Measurements from ENCODE around the gene KIAA2012.
A peak's percentile ranks its signal among the peaks of the same experiment; 100 is the strongest.

Gene KIAA2012

GRCh38 chr2:202043475-202043874, 29.6 kb upstream of the KIAA2012 start:
- DNase-seq (ENCODE audit: low spot score): no peak

DNA sequence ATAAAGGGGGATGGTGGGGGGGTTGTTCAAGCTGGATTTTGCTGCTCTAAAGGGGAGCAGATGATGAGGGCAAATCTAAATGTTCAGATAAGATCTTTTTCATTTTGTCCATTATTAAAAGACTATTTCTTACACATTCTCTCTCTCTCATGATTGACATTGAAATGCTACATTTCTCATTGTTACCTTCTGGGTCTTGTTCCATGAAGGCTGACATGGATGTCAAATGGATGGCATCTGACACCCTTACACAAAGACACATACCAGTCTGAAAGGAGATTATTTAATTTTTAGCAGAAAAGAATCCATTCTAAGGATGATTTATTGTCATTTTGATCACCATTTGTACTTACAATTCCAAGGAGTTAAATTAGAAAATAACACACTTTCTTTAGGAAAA, 28.3 kb upstream of the KIAA2012 start:
- DNase-seq (ENCODE audit: low spot score): no peak

GRCh38 chr2:202046572-202046971, 26.5 kb upstream of the KIAA2012 start:
- DNase-seq (ENCODE audit: low spot score): no peak

GRCh38 chr2:202049092-202049728, 23.8 kb upstream of the KIAA2012 start:
- DNase-seq (ENCODE audit: low spot score): no peak

DNA sequence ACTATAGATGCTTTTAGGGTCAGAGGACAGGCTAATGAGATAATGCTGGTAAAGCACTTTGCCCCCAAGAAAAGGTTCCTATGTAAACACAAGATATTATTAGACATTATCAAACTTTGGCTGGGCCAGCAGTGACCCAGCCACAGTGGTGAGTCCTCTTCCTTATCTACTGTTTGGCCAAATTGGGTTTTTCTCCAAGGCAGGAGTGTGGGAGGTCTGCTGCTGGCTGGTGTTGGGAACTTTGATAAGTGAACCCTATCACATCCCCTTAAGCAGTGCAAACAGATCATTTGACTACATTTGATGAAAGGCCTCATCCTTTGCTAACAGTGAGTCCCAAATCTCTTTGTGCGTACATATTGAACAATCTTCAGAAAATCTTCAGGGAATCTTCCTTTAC, 23.2 kb upstream of the KIAA2012 start:
- DNase-seq (ENCODE audit: low spot score): no peak

DNA sequence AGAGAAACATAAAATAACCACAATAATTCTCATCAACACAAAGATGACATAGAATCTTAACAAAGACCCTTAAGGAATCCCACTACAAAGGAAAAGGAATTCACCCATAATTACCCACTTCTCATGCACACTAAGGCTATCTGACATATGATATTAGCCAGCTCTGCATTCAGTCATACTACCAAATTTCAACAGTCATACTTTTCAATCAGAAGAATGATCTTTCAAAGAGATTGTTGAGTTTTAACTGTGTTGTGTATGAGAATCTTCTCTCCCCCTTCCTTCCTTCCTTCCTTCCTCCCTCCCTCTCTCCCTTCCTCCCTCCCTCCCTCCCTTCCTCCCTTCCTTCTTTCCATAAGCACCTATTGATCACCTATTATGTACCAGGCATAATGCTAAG, 22.4 kb upstream of the KIAA2012 start:
- no peak for DNase-seq (ENCODE audit: low spot score)

DNA sequence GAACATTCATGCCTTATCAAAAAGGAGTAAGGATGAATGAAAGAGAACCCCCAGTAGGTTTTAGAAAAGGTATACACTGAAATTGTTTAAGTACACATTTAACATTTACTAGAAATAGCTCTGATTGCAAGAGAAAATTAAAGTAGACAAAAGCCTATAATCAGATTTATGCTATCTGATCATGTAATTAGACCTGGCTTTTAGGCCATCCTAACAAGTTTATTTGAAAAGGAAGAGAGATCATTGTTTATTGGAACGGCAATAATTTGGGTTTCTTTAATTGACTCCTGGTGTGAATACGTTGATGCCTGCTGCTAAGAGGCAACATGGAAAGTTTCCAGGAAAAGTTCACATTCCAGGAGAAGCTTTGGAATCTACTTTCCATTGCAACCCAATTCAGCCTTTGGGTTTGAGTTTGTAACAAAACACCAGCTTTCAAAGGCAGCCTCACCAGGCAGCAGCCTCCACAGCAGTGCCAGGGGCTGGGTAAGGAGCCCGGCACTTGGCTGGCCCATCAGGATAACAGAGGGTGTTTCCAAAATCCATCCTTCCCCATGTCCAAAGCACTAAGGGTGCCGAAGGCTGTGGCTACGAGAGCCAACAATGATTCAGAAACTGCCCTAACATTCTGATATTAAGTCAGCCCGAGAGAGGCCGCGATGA, 21.4 kb upstream of the KIAA2012 start:
- DNase-seq (ENCODE audit: low spot score): peak; percentile 61

GRCh38 chr2:202052235-202052634, 20.8 kb upstream of the KIAA2012 start:
- DNase-seq (ENCODE audit: low spot score): no peak

DNA sequence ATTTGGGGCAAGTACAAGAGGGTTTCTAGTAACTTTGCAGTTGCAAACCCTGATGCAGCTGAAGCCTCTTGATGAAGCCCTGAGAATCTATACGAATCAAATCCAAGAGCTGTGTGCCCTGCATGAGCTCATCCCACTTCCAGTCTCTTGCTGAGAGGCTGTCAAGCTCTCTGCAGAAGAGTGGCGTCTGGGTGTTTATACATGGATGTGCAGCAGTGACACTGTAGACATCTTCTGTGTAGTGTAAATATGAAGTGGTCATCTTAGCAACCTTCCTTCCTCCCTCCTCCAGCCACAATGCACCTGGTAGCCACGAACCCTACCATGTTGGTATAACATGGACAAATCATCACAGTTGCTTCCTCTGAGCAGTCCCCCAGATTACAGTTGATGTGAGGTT, 18.4 kb upstream of the KIAA2012 start:
- no peak for DNase-seq (ENCODE audit: low spot score)

DNA sequence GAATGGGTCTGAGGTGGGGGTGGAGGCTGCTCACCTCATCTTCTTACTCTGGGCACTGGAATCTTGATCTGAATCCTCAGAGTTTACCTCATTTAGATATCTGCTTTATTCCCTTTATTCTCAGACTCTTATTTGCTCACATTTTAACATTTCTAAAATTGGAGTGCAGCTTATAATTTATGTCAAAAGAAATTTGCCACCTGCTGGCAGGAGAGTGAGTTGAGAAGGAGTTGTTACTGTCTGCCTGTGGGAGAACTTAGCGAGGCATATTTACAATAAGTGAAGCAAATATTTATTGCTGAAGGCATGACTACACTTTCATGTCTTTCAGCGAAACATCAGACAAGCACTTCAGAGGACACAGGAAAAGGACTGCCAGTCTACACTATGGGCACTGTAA, 16.4 kb upstream of the KIAA2012 start:
- no peak for DNase-seq (ENCODE audit: low spot score)

DNA sequence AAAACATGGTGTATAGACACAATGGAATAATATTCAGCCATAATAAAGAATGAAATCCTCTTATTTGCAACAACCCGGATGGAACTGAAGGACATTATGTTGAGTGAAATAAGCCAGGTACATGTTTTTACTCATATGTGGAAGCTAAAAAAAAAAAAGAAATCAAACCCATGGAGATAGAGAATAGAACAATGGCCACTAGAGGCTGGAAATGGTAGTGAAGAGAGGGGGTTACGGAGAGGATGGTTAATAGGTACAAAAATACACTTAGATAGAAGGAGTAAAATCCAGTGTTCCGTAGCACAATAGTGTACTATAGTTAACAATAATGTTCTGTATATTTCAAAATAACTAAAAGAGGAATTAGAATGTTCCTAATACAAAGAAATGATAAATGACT, 12.8 kb upstream of the KIAA2012 start:
- no peak for DNase-seq (ENCODE audit: low spot score)

GRCh38 chr2:202061695-202062094, 11.4 kb upstream of the KIAA2012 start:
- no peak for DNase-seq (ENCODE audit: low spot score)

GRCh38 chr2:202064171-202064880, 8.7 kb upstream of the KIAA2012 start:
- peak; percentile 80 for DNase-seq (ENCODE audit: low spot score)

DNA sequence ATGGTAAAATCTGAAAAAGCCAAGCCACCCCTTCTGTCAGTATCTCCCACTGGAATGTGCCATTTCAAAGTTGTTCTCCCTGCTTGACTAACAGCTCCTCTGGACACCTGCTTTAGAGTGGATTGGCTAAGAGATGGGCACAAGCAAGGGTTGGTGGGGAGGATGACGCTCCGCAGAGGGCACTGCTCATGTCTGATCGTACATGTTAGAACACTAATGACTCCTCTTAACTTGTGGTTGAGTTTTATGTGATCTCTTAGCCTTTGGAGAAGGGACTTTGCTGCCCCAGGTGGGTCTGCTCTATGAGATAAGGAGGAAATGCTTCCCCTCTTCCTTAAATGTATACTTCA, 8.2 kb upstream of the KIAA2012 start:
- DNase-seq (ENCODE audit: low spot score): no peak

DNA sequence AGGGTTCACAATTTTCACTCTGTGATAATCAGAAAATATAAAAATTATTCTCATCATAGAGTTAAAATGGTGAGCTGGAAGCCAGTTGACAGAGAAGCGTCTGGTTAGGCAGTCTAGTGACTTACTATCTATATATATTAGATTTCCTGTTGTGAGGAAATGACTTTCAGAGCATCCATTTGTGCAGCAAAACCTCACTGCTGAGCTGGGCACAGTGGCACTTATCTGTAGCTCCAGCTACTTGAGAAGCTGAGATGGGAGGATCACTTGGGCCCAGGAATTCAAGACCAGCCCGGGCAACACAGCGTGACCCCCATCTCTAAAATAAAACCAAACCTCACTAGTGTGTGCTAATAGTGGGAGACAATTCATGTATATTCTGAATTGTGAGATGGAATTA, 7.2 kb upstream of the KIAA2012 start:
- DNase-seq (ENCODE audit: low spot score): no peak

GRCh38 chr2:202066875-202067274, 6.2 kb upstream of the KIAA2012 start:
- no peak for DNase-seq (ENCODE audit: low spot score)

GRCh38 chr2:202067589-202067988, 5.5 kb upstream of the KIAA2012 start:
- no peak for DNase-seq (ENCODE audit: low spot score)

- DNase-seq (ENCODE audit: low spot score): no peak
Observed at GRCh38 chr2:202069170-202070067, 3.6 kb upstream of the KIAA2012 start.

DNA sequence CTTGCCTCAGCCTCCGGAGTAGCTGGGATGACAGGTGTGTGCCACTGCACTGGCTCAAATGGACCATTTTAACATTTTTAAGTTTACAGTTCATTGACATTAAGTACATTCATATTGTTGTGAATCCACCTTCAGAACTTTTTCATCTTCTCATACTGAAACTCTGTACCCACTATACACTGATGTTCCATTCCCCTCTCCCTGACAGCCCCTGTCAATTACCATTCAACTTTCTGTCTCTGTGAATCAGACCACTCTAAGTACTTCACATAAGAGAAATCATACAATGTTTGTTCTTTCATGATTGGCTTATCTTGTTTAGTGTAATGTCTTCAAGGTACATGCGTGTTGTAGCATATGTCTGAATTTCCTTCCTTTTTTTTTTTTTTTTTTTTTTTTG, 1.9 kb upstream of the KIAA2012 start:
- DNase-seq (ENCODE audit: low spot score): no peak

DNA sequence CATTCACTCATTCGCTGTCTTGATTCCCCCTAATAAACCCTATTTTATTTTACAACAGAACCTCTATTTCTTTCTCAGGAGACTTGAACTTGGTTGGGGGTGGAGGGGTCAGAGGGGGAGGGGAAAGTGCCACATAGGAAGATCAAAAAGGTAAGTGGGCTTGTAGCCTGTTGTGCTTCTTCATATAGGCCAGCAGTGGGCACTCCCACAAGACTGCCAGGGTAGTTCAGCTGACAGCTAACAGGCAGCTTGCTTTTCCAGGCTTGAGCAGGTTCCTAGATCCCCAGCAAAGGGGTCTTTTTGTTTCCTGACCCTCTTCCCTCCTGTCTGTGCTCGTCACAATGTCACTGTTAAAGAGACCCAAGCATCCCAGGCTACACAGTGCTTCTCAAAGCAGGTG, 829 bp upstream of the KIAA2012 start:
- DNase-seq (ENCODE audit: low spot score): no peak

- no peak for DNase-seq (ENCODE audit: low spot score)
Observed at GRCh38 chr2:202074324-202074723, 1.3 kb downstream of the KIAA2012 start.

- DNase-seq (ENCODE audit: low spot score): no peak
Observed at GRCh38 chr2:202079310-202079709, 6.3 kb downstream of the KIAA2012 start.

- peak; percentile 26 for DNase-seq (ENCODE audit: low spot score)
Observed at GRCh38 chr2:202084265-202084664, 11.2 kb downstream of the KIAA2012 start.
